Endothelial cell of umbilical vein (primary cell): Measurements from ENCODE around the gene TRIP13.

Experiments
- CTCF ChIP-seq, 2 donors: IDR thresholded peaks; 1 replicate in 1 of 2; 2 replicates in 1 of 2; pipeline ENCODE4 v1.5.1; 2011; ENCODE audit warnings: low read length in 2 of 2, mild to moderate bottlenecking in 2 of 2, moderate library complexity in 2 of 2, control low read depth in 1 of 2, inconsistent platforms in 1 of 2, low read depth in 1 of 2; ENCODE audit not compliant: insufficient read depth in 1 of 2; ENCODE audit errors: extremely low read depth in 1 of 2
- EZH2 ChIP-seq: IDR thresholded peaks from 2 replicates; pipeline ENCODE4 v1.6.1; 2012; ENCODE audit warnings: borderline replicate concordance, low read depth, mild to moderate bottlenecking, moderate library complexity, low read length, inconsistent platforms; ENCODE audit not compliant: severe bottlenecking
- FOS ChIP-seq: IDR thresholded peaks from 2 replicates; pipeline ENCODE4 v1.6.1; 2011; ENCODE audit warnings: mild to moderate bottlenecking, low read length, moderate library complexity, borderline replicate concordance; ENCODE audit not compliant: insufficient read depth
- JUN ChIP-seq: IDR thresholded peaks from 2 replicates; pipeline ENCODE4 v1.6.1; 2011; ENCODE audit warnings: borderline replicate concordance, low read depth; ENCODE audit not compliant: insufficient read length, insufficient read depth
- POLR2A ChIP-seq: IDR thresholded peaks from 2 replicates; pipeline ENCODE4 v1.6.1; 2012; ENCODE audit warnings: low read depth, mild to moderate bottlenecking, control low read depth, low read length
- POLR2AphosphoS5 ChIP-seq: IDR thresholded peaks from 2 replicates; pipeline ENCODE4 v1.6.1; 2012; ENCODE audit warnings: low read depth, mild to moderate bottlenecking, control low read depth, low read length, moderate library complexity; ENCODE audit not compliant: insufficient read depth
- TF ChIP-seq, protein P1 (sequence below): IDR thresholded peaks from 2 replicates; pipeline ENCODE4 v1.6.1; 2011; ENCODE audit not compliant: insufficient read depth, insufficient read length

- TF ChIP-seq POLR2A (no peak), CTCF (IDR thresholded peaks at IDR 0.05; ENCODE audit: extremely low read depth in 1 of 2, insufficient read depth in 1 of 2, low read depth in 1 of 2, low read length in 2 of 2) (no peak), EZH2 (no peak), JUN (no peak), POLR2AphosphoS5 (no peak), FOS (no peak)
- TF ChIP-seq, protein P1, sequence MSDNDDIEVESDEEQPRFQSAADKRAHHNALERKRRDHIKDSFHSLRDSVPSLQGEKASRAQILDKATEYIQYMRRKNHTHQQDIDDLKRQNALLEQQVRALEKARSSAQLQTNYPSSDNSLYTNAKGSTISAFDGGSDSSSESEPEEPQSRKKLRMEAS = no peak
These were observed 30.1 kb upstream of the TRIP13 start for GRCh38 chr5:862367-863243.
